OCI-LY1 (cell line): ENCODE data around the gene KIAA1191.

Experiments used
- H2AFZ ChIP-seq: fragments of 200-600 bp; sonication (generic), shearing (Covaris generic); 2 replicates; pipeline ENCODE4 v1.6.0; 2014; ENCODE audit warnings: antibody characterized with exemption, mild to moderate bottlenecking, low read length
- H3F3A ChIP-seq: fragments of 200-600 bp; sonication (generic), shearing (Covaris generic); 2 replicates; pipeline ENCODE4 v1.6.0; 2014; ENCODE audit warnings: mild to moderate bottlenecking, antibody characterized with exemption, low read length, moderate library complexity; ENCODE audit not compliant: insufficient read depth
- H3K27ac ChIP-seq: fragments of 200-600 bp; sonication (generic); 2 replicates; pipeline ENCODE4 v1.5.1; 2014; ENCODE audit warnings: low read length, mixed run types, mild to moderate bottlenecking, low read depth; ENCODE audit not compliant: poor library complexity, severe bottlenecking
- H3K27me3 ChIP-seq: fragments of 200-600 bp; sonication (generic); 2 replicates; pipeline ENCODE4 v1.6.0; 2014; ENCODE audit warnings: antibody characterized with exemption, mild to moderate bottlenecking, low read length, moderate library complexity; ENCODE audit not compliant: insufficient read depth
- H3K36me3 ChIP-seq: fragments of 200-600 bp; sonication (generic); 2 replicates; pipeline ENCODE4 v1.6.1; 2014; ENCODE audit warnings: mild to moderate bottlenecking, antibody characterized with exemption, low read length, moderate library complexity, mixed read lengths; ENCODE audit not compliant: insufficient read depth
- H3K4me1 ChIP-seq: fragments of 200-600 bp; sonication (generic); 2 replicates; pipeline ENCODE4 v1.5.1; 2014; ENCODE audit warnings: mild to moderate bottlenecking, low read length, moderate library complexity; ENCODE audit not compliant: insufficient read depth, severe bottlenecking
- H3K4me2 ChIP-seq: fragments of 200-600 bp; sonication (generic), shearing (Covaris generic); 2 replicates; pipeline ENCODE4 v1.6.1; 2014; ENCODE audit warnings: low read length
- H3K4me3 ChIP-seq: fragments of 200-600 bp; sonication (generic); 2 replicates; pipeline ENCODE4 v1.5.1; 2014; ENCODE audit warnings: low read length, low read depth, mild to moderate bottlenecking, mixed read lengths; ENCODE audit not compliant: poor library complexity, severe bottlenecking
- H3K79me2 ChIP-seq: fragments of 200-600 bp; shearing (Covaris generic); 2 replicates; pipeline ENCODE4 v1.6.1; 2016; ENCODE audit warnings: mixed run types, low read length, mixed read lengths; ENCODE audit not compliant: insufficient read depth
- H3K9ac ChIP-seq: fragments of 200-600 bp; sonication (generic), shearing (Covaris generic); 2 replicates; pipeline ENCODE4 v1.6.1; 2014; ENCODE audit warnings: mild to moderate bottlenecking, low read length, mixed read lengths
- H3K9me2 ChIP-seq: fragments of 200-600 bp; sonication (generic), shearing (Covaris generic); 2 replicates; pipeline ENCODE4 v1.6.1; 2014; ENCODE audit warnings: low read depth, mild to moderate bottlenecking, low read length, mixed read lengths
- H3K9me3 ChIP-seq: fragments of 200-600 bp; shearing (Covaris generic); 2 replicates; pipeline ENCODE4 v1.6.1; 2014; ENCODE audit warnings: low read length, mixed read lengths
- H4K20me1 ChIP-seq: fragments of 200-600 bp; sonication (generic), shearing (Covaris generic); 2 replicates; pipeline ENCODE4 v1.6.0; 2016; ENCODE audit warnings: mild to moderate bottlenecking, low read length; ENCODE audit not compliant: insufficient read depth
- EZH2 ChIP-seq: fragments of 200-600 bp; sonication (generic), shearing (Covaris generic); IDR thresholded peaks from 2 replicates; pipeline ENCODE4 v1.8.0; 2017; ENCODE audit warnings: borderline replicate concordance, mixed run types, mild to moderate bottlenecking, antibody characterized with exemption, low read length, moderate library complexity, mixed read lengths
- TF ChIP-seq, protein P1 (sequence below): fragments of 200-600 bp; sonication (generic), shearing (Covaris generic); IDR thresholded peaks from 2 replicates; pipeline ENCODE4 v1.5.1; 2017; ENCODE audit warnings: mild to moderate bottlenecking, antibody characterized with exemption, low read length, moderate library complexity, mixed read lengths

Gene KIAA1191

DNA sequence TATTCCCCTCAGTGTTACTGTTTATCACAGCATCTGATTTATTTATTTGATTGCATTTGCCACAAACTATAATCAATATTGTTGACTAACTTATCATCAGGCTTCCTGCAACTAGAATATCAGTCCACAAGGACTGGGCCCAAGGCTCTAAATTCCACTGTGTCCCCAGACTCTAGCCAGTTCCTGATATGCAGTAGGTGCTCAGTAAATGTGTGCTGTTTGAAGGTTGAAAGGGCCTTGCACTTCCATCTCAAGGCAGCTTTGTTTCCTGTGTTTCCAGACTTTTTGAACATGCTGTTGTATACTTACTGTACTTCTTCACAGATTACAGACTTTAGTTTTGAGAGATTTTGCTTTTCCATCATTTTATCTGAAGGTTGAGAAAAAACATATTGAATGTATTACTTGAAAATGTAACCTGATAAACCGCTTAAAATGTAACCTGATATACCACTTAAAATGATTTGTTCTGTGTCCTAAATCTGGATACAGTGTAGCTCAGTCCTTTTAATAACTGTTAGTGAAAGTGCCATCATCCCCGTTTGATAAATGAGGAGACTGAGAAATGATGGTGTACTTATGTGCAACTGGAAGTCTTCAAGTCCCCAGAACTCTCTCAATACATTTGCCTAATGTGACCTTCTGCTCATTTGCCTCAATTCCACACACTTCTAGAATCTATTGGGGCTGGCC, 18.7 kb downstream of the KIAA1191 start:
- no peak overlapping the region for H2AFZ ChIP-seq
- TF ChIP-seq EZH2: no peak
- TF ChIP-seq, protein P1, sequence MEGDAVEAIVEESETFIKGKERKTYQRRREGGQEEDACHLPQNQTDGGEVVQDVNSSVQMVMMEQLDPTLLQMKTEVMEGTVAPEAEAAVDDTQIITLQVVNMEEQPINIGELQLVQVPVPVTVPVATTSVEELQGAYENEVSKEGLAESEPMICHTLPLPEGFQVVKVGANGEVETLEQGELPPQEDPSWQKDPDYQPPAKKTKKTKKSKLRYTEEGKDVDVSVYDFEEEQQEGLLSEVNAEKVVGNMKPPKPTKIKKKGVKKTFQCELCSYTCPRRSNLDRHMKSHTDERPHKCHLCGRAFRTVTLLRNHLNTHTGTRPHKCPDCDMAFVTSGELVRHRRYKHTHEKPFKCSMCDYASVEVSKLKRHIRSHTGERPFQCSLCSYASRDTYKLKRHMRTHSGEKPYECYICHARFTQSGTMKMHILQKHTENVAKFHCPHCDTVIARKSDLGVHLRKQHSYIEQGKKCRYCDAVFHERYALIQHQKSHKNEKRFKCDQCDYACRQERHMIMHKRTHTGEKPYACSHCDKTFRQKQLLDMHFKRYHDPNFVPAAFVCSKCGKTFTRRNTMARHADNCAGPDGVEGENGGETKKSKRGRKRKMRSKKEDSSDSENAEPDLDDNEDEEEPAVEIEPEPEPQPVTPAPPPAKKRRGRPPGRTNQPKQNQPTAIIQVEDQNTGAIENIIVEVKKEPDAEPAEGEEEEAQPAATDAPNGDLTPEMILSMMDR: no peak
- H3K9me2 ChIP-seq: no peaks in the 10 kb centered on the region
- H3F3A ChIP-seq: no peaks in the 10 kb centered on the region
- no peaks in the 10 kb centered on the region for H3K9me3 ChIP-seq
- no peak overlapping the region for H3K27ac ChIP-seq
- H4K20me1 ChIP-seq: no peaks in the 10 kb centered on the region
- H3K4me2 ChIP-seq: no peak overlapping the region
- H3K36me3 ChIP-seq: peaks cover 35% of the 10 kb centered on the region
- no peak overlapping the region for H3K4me3 ChIP-seq
- H3K4me1 ChIP-seq: no peaks in the 10 kb centered on the region
- H3K79me2 ChIP-seq: no peaks in the 10 kb centered on the region
- no peak overlapping the region for H3K9ac ChIP-seq
- no peaks in the 10 kb centered on the region for H3K27me3 ChIP-seq

DNA sequence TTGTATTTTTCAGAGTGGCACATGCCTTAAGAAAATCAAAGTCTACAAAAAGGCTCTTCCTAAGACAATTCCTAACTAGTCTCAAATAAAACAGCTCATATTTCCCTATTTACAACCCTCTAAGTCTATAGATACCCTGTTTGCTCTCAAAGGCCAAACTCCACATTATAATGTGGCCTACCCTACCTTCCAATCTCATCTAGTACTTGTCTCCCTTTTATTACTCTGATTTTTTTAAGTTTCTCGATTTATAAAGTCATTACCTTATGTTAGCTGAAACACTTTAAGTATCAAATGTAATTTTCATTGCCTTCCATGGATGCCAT, 19.4 kb downstream of the KIAA1191 start:
- Histone ChIP-seq H3K4me2 (no peak overlapping the region), H3K9ac (no peak overlapping the region), H3K9me3 (no peaks in the 10 kb centered on the region), H3K27me3 (no peaks in the 10 kb centered on the region), H3K36me3 (peaks cover 33% of the 10 kb centered on the region), H3K4me1 (no peaks in the 10 kb centered on the region), H3F3A (no peaks in the 10 kb centered on the region), H4K20me1 (no peaks in the 10 kb centered on the region), H3K9me2 (no peaks in the 10 kb centered on the region), H2AFZ (no peak overlapping the region), H3K4me3 (no peak overlapping the region), H3K79me2 (no peaks in the 10 kb centered on the region), H3K27ac (no peak overlapping the region)
- TF ChIP-seq EZH2: no peak
- TF ChIP-seq, protein P1: no peak

DNA sequence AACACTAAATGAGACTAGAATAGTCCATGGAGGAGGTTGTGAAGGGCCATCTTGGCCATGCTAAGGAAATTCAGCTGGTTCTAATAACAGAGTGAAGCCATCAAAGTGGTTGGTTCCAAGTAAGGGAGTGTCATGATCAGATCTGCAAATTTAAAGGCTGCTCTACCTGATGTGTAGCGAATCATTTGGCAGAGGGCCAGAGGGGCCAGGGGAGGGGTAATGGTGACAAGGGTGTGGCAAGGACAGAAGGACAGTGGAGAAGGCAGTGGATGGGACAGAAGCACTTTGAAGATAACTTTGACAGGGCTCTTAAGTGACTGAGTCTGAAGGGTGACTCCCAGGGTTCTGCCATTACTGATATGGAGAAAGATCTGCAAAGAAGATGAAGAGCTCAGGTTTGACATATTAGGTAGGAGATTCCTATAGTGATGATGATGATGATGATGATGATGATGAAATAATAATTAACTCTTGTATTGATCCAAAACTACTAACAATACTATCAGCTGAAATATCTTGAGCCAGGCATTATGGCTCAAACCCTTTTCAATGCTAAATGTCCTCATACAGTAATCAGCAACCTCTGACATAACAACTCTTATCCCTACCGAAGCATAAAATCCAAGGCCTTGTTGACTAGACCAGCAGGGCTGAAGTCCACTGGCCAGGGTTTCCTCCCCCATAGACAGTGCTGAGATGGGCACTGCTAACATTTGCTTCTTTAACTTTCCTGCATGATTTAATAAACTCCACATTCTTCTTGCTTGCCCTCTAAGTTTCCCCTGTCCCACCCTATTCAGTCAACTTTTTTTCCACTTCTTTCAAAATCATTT, 20.0 kb downstream of the KIAA1191 start:
- Histone ChIP-seq H2AFZ (no peak overlapping the region), H4K20me1 (no peaks in the 10 kb centered on the region), H3K79me2 (no peaks in the 10 kb centered on the region), H3K4me1 (no peaks in the 10 kb centered on the region), H3K27me3 (no peaks in the 10 kb centered on the region), H3K9me3 (no peaks in the 10 kb centered on the region), H3K9me2 (no peaks in the 10 kb centered on the region), H3K4me3 (no peak overlapping the region), H3K36me3 (peaks cover 28% of the 10 kb centered on the region), H3K27ac (no peak overlapping the region), H3F3A (no peaks in the 10 kb centered on the region), H3K4me2 (no peak overlapping the region), H3K9ac (no peak overlapping the region)
- no peak for TF ChIP-seq EZH2
- TF ChIP-seq, protein P1: no peak
